ENCODE measurements around the gene PRSS33.

The PRSS33 gene

GRCh38 chr16:2763173-2763572, 24.2 kb downstream of the PRSS33 start:
- DNase-seq (ENCODE audit: low read depth in 2 of 2), result no peak

- DNase-seq (ENCODE audit: low read depth in 2 of 2), result no peak
Observed at GRCh38 chr16:2762711-2763110, 24.6 kb downstream of the PRSS33 start.

- no peak for DNase-seq (ENCODE audit: low read depth in 2 of 2)
Observed at GRCh38 chr16:2761886-2762583, 25.3 kb downstream of the PRSS33 start.

GRCh38 chr16:2761472-2761871, 25.9 kb downstream of the PRSS33 start:
- no peak for DNase-seq (ENCODE audit: low read depth in 2 of 2)

GRCh38 chr16:2757344-2757743, 30.0 kb downstream of the PRSS33 start:
- no peak for DNase-seq (ENCODE audit: low read depth in 2 of 2)

- no peak for DNase-seq (ENCODE audit: low read depth in 2 of 2)
Observed at GRCh38 chr16:2756288-2757015, 30.9 kb downstream of the PRSS33 start.

- no peak for DNase-seq (ENCODE audit: low read depth in 2 of 2)
Observed at GRCh38 chr16:2755158-2755557, 32.2 kb downstream of the PRSS33 start.

GRCh38 chr16:2753733-2754020, 33.7 kb downstream of the PRSS33 start:
- DNase-seq (ENCODE audit: low read depth in 2 of 2), result no peak

GRCh38 chr16:2752850-2753732, 34.3 kb downstream of the PRSS33 start:
- no peak for DNase-seq (ENCODE audit: low read depth in 2 of 2)

- peak; percentile 89 to 91 for DNase-seq (ENCODE audit: low read depth in 2 of 2)
Observed at GRCh38 chr16:2752035-2752849, 35.1 kb downstream of the PRSS33 start, which contains the start of gene SRRM2. SRRM2 (plus strand) TSS chr16:2752638; CDS start chr16:2756365, 3,727 bp downstream.

- DNase-seq (ENCODE audit: low read depth in 2 of 2), result no peak
Observed at GRCh38 chr16:2751577-2752034, 35.8 kb downstream of the PRSS33 start.

- no peak for DNase-seq (ENCODE audit: low read depth in 2 of 2)
Observed at GRCh38 chr16:2749936-2750335, 37.4 kb downstream of the PRSS33 start.

- DNase-seq (ENCODE audit: low read depth in 2 of 2), result no peak
Observed at GRCh38 chr16:2749476-2749875, 37.9 kb downstream of the PRSS33 start.

GRCh38 chr16:2748757-2749455, 38.5 kb downstream of the PRSS33 start:
- no peak for DNase-seq (ENCODE audit: low read depth in 2 of 2)

GRCh38 chr16:2745961-2746360, 41.4 kb downstream of the PRSS33 start:
- no peak for DNase-seq (ENCODE audit: low read depth in 2 of 2)

GRCh38 chr16:2745116-2745890, 42.1 kb downstream of the PRSS33 start:
- no peak for DNase-seq (ENCODE audit: low read depth in 2 of 2)

GRCh38 chr16:2744711-2745110, 42.6 kb downstream of the PRSS33 start:
- DNase-seq (ENCODE audit: low read depth in 2 of 2), result no peak

GRCh38 chr16:2743007-2743810, 44.2 kb downstream of the PRSS33 start:
- no peak for DNase-seq (ENCODE audit: low read depth in 2 of 2)

- no peak for DNase-seq (ENCODE audit: low read depth in 2 of 2)
Observed at GRCh38 chr16:2742323-2743006, 44.9 kb downstream of the PRSS33 start.
